ENCODE measurements around the gene NUCKS1.

DNA sequence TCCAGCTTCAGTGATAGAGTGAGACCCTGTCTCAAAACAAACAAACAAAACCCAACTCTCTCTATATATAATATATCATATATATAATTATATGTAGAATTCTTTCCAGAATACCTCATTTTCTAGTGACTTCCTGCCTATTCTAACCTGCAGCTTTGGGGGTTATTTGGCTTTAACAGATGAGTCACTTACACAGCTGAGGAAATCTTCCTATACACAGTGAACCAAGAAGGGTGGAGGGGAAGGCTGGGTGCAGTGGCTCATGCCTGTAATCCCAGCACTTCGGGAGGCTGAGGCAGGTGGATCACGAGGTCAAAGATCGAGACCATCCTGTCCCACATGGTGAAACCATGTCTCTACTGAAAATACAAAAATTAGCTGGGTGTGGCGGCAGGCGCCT is 16.1 kb upstream of the NUCKS1 start:
- TF ChIP-seq, protein P1, sequence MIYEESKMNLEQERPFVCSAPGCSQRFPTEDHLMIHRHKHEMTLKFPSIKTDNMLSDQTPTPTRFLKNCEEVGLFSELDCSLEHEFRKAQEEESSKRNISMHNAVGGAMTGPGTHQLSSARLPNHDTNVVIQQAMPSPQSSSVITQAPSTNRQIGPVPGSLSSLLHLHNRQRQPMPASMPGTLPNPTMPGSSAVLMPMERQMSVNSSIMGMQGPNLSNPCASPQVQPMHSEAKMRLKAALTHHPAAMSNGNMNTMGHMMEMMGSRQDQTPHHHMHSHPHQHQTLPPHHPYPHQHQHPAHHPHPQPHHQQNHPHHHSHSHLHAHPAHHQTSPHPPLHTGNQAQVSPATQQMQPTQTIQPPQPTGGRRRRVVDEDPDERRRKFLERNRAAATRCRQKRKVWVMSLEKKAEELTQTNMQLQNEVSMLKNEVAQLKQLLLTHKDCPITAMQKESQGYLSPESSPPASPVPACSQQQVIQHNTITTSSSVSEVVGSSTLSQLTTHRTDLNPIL (CRISPR knock-in tag; IDR thresholded peaks at IDR 0.05; ENCODE audit: low read depth) = no peak
- TF ChIP-seq ESRRG (CRISPR knock-in tag; IDR thresholded peaks at IDR 0.05) (no peak), RARB (CRISPR knock-in tag; IDR thresholded peaks at IDR 0.05) (no peak), ZFP3 (CRISPR knock-in tag; IDR thresholded peaks at IDR 0.05) (no peak), ARNTL (CRISPR knock-in tag; IDR thresholded peaks at IDR 0.05; ENCODE audit: borderline replicate concordance, low read depth) (no peak), OSR1 (CRISPR knock-in tag; IDR thresholded peaks at IDR 0.05) (no peak), GLIS3 (CRISPR knock-in tag; IDR thresholded peaks at IDR 0.05) (no peak), TOX (CRISPR knock-in tag; IDR thresholded peaks at IDR 0.05; ENCODE audit: borderline replicate concordance) (no peak), ZC3H10 (CRISPR knock-in tag; IDR thresholded peaks at IDR 0.05) (no peak), TCF4 (CRISPR knock-in tag; IDR thresholded peaks at IDR 0.05; ENCODE audit: borderline replicate concordance) (no peak), BACH2 (CRISPR knock-in tag; IDR thresholded peaks at IDR 0.05; ENCODE audit: borderline replicate concordance) (no peak), ZNF70 (CRISPR knock-in tag; IDR thresholded peaks at IDR 0.05) (no peak)
- TF ChIP-seq, protein P2, sequence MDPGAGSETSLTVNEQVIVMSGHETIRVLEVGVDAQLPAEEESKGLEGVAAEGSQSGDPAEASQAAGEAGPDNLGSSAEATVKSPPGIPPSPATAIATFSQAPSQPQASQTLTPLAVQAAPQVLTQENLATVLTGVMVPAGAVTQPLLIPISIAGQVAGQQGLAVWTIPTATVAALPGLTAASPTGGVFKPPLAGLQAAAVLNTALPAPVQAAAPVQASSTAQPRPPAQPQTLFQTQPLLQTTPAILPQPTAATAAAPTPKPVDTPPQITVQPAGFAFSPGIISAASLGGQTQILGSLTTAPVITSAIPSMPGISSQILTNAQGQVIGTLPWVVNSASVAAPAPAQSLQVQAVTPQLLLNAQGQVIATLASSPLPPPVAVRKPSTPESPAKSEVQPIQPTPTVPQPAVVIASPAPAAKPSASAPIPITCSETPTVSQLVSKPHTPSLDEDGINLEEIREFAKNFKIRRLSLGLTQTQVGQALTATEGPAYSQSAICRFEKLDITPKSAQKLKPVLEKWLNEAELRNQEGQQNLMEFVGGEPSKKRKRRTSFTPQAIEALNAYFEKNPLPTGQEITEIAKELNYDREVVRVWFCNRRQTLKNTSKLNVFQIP (CRISPR knock-in tag; IDR thresholded peaks at IDR 0.05; ENCODE audit: borderline replicate concordance, low read depth) = no peak
- TF ChIP-seq, protein P3, sequence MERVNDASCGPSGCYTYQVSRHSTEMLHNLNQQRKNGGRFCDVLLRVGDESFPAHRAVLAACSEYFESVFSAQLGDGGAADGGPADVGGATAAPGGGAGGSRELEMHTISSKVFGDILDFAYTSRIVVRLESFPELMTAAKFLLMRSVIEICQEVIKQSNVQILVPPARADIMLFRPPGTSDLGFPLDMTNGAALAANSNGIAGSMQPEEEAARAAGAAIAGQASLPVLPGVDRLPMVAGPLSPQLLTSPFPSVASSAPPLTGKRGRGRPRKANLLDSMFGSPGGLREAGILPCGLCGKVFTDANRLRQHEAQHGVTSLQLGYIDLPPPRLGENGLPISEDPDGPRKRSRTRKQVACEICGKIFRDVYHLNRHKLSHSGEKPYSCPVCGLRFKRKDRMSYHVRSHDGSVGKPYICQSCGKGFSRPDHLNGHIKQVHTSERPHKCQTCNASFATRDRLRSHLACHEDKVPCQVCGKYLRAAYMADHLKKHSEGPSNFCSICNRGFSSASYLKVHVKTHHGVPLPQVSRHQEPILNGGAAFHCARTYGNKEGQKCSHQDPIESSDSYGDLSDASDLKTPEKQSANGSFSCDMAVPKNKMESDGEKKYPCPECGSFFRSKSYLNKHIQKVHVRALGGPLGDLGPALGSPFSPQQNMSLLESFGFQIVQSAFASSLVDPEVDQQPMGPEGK (CRISPR knock-in tag; IDR thresholded peaks at IDR 0.05; ENCODE audit: borderline replicate concordance) = no peak
